ENCODE measurements around the gene STK11.

- TF ChIP-seq EZH2phosphoT487 (IDR thresholded peaks at IDR 0.05; ENCODE audit: unreplicated experiment) = no peak
- no peak for TF ChIP-seq CTCF (conservative IDR thresholded peaks at IDR 0.05; ENCODE audit: low read depth in 2 of 2)
- TF ChIP-seq ETS1 (IDR thresholded peaks at IDR 0.05) = no peak
- TF ChIP-seq REST (IDR thresholded peaks at IDR 0.05; ENCODE audit: unreplicated experiment) = no peak
Observed at GRCh38 chr19:1172353-1173158, 33.0 kb upstream of the STK11 start.

Data from GM23338 (cell line).